ENCODE data around the gene DIPK1A.

The DIPK1A gene

DNA sequence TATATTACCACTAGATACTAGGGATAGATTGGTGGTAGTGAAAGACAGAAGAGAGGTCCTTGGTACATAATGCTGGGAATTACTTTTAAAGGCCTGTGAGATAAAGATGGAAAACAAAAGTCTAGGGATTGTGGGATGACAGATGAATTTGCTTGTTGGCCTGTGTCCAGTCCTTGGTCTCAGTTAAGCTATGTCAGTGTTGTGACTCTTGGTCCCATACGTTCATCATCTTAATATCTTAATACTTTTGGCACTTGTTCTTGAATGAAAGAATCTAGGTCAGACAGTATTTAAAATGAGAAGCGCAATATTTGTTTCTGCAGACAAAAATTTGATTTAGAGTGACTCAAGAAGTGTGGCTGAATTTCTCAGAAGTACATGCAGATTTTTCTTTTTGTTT, 121.8 kb downstream of the DIPK1A start:
- H3K4me3 ChIP-seq (replicated peaks in 1 of 2; ENCODE audit: low read depth in 2 of 2, low read length in 2 of 2) = no peak overlapping the region
- TF ChIP-seq, protein P1, sequence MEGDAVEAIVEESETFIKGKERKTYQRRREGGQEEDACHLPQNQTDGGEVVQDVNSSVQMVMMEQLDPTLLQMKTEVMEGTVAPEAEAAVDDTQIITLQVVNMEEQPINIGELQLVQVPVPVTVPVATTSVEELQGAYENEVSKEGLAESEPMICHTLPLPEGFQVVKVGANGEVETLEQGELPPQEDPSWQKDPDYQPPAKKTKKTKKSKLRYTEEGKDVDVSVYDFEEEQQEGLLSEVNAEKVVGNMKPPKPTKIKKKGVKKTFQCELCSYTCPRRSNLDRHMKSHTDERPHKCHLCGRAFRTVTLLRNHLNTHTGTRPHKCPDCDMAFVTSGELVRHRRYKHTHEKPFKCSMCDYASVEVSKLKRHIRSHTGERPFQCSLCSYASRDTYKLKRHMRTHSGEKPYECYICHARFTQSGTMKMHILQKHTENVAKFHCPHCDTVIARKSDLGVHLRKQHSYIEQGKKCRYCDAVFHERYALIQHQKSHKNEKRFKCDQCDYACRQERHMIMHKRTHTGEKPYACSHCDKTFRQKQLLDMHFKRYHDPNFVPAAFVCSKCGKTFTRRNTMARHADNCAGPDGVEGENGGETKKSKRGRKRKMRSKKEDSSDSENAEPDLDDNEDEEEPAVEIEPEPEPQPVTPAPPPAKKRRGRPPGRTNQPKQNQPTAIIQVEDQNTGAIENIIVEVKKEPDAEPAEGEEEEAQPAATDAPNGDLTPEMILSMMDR (IDR thresholded peaks at IDR 0.05; ENCODE audit: low read depth, low read length) = no peak
- DNase-seq (ENCODE audit: low read depth in 2 of 2) = no peak

DNA sequence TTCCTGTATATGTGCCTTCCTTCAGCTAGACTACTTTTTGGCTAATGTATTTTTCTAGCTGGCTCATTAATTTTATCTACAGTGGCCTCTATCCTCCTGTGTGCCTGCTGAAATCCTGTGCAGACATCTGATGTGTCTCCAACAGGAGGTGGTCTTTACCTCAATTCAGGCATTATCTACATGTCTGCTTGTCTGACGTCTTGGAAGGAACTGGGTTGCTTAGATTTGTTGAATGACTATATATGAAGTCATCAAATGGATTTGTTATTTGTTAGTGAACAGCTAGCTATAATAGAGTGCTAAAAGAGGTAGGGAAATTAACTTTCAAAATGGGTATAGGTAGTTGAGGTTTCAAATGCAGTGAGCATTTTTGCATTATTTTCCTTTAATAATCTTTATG, 122.7 kb downstream of the DIPK1A start:
- no peak overlapping the region for H3K4me3 ChIP-seq (replicated peaks in 1 of 2; ENCODE audit: low read depth in 2 of 2, low read length in 2 of 2)
- TF ChIP-seq, protein P1 (IDR thresholded peaks at IDR 0.05; ENCODE audit: low read depth, low read length) = no peak

DNA sequence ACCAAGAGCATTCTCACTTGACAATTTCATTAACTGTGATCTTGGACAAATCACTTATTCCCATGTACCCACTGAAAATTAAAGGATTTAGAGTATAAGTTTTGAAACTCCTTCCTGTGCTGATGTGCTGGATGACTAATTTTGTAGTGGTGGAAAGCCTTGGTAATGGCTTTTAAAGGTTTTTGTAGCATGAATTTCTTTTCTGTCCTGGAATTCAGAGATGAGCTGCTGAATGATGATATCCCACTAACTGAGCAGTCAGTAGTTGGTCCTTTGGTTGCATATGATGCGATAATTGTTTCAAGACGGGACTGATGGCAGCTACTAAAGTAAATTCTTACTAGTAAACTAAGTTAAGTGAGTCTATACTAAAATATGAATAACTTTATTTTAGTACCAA, 124.2 kb downstream of the DIPK1A start:
- TF ChIP-seq, protein P1 (IDR thresholded peaks at IDR 0.05; ENCODE audit: low read depth, low read length) = no peak
- no peak overlapping the region for H3K4me3 ChIP-seq (replicated peaks in 1 of 2; ENCODE audit: low read depth in 2 of 2, low read length in 2 of 2)
- DNase-seq (ENCODE audit: low read depth in 2 of 2) = peak in 1 of 2 donors; percentile 37

More for the DNA sequence above, 122.7 kb downstream of the DIPK1A start:
- DNase-seq (ENCODE audit: low read depth in 2 of 2) = no peak

DNA sequence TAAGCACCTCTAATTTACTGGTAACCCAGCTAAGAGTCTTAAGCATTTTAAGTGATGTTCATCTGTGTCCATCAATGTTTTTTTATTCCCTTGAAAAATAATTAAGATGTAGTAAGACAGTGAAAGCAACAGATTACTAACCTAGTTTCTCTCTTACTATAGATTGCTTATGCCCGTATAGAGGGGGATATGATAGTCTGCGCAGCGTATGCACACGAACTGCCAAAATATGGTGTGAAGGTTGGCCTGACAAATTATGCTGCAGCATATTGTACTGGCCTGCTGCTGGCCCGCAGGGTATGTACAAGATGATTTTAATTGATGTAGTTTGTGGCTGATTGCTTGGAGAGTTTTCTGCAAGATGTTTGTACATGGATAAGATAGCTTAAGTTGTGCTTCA, 126.6 kb downstream of the DIPK1A start:
- H3K4me3 ChIP-seq (replicated peaks in 1 of 2; ENCODE audit: low read depth in 2 of 2, low read length in 2 of 2) = peak overlapping the region in 1 of 2 donors; percentile 98
- TF ChIP-seq, protein P1 (IDR thresholded peaks at IDR 0.05; ENCODE audit: low read depth, low read length) = no peak
- no peak for DNase-seq (ENCODE audit: low read depth in 2 of 2)

DNA sequence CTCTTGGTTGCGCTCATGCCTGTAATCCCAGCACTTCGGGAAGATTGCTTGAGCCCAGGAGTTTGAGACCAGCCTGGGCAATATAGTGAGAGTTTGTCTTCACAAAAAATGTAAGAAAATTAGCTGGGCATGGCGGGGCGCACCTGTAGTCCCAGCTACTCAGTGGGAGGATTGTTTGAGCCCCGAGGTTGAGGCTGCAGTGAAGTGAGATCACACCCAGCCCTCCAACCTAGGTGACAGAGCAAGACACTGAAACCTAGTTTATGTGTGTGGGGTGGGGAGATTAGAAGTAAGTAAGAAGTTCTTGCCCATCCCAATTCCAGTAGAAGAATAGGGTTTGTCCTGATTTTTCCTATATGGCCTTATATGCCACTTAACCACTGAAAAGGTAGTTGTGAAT, 127.4 kb downstream of the DIPK1A start:
- TF ChIP-seq, protein P1 (IDR thresholded peaks at IDR 0.05; ENCODE audit: low read depth, low read length) = no peak
- H3K4me3 ChIP-seq (replicated peaks in 1 of 2; ENCODE audit: low read depth in 2 of 2, low read length in 2 of 2) = peak overlapping the region; percentile 98
- no peak for DNase-seq (ENCODE audit: low read depth in 2 of 2)

DNA sequence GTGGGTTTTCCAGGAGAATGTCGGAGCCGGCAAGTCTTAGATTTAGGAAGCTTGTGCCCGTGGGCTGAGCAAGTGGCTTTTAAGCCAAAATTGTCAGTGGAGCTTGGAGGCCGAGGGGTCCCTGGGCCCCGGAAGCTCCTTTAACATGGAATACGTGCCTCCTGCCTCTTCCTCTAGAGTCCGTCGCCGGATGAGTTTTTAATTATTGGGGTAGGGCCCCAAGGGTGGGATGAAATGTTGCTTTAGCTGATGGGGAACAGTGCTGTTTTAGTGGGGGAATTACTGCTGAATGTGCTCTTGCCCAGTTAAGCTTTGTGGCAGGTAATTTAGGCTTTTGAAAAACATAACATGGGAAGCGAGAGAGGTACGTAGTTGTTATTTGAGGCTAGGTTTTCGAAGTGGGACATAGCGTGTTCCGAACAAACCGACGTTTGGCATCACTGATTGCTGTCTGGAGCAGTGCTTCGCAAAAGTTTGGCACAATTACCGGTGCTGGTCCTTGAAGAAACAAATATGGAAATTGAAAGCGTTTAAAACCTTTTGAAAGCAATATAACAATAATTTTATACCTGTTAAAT, 128.6 kb downstream of the DIPK1A start:
- TF ChIP-seq, protein P1 (IDR thresholded peaks at IDR 0.05; ENCODE audit: low read depth, low read length) = no peak
- H3K4me3 ChIP-seq (replicated peaks in 1 of 2; ENCODE audit: low read depth in 2 of 2, low read length in 2 of 2) = peak overlapping the region; percentile 98
- DNase-seq (ENCODE audit: low read depth in 2 of 2) = peak in 1 of 2 donors; percentile 38
